Loucy (cell line): Measurements from ENCODE around the gene SLC1A6.

Source experiments
- CTCF ChIP-seq: fragments of 200-600 bp; sonication (generic); conservative IDR thresholded peaks from 2 replicates; pipeline ENCODE4 v1.5.1; 2014; ENCODE audit warnings: mild to moderate bottlenecking, antibody characterized with exemption, low read length
- EZH2phosphoT487 ChIP-seq: fragments of 200-600 bp; IDR thresholded peaks from 2 replicates; pipeline ENCODE4 v1.6.1; 2018; ENCODE audit warnings: antibody characterized with exemption, mild to moderate bottlenecking, moderate library complexity, borderline replicate concordance

GRCh38 chr19:15014579-15014978 is 34.9 kb upstream of the SLC1A6 start:
- TF ChIP-seq CTCF, result no peak
- no peak for TF ChIP-seq EZH2phosphoT487
